Common myeloid progenitor, CD34-positive (primary cell): Measurements from ENCODE around the gene PLEKHH3.

Experiments used
- CTCF ChIA-PET: fragments of 350-600 bp; sonication (Branson Sonifier 250); formaldehyde crosslinking; loops from one replicate; lab custom pipeline; 2021; ENCODE audit warnings: antibody characterized with exemption; lab: Charles Lee
- POLR2A ChIA-PET: fragments of 350-600 bp; sonication (Branson Sonifier 250); formaldehyde crosslinking; loops from one replicate; lab custom pipeline; 2021; ENCODE audit warnings: antibody characterized with exemption; lab: Charles Lee
- DNase-seq, 3 donors: peaks; one replicate each; pipeline versions ENCODE4 v3.0.0 to v3.0.0-alpha.2; 2013
- H3K27ac ChIP-seq, 2 experiments: 1 replicate in 1 of 2; 2 replicates in 1 of 2; pipeline ENCODE4 v1.7.0; 2013; ENCODE audit warnings: inconsistent platforms in 2 of 2, low read length in 2 of 2, mild to moderate bottlenecking in 2 of 2, low read depth in 1 of 2, moderate library complexity in 1 of 2; ENCODE audit not compliant: severe bottlenecking in 2 of 2, insufficient read depth in 1 of 2, poor library complexity in 1 of 2
- H3K27me3 ChIP-seq, 5 experiments: replicated peaks in 2 of 5; 1 replicate in 3 of 5; 2 replicates in 2 of 5; pipeline versions ENCODE4 v1.6.1 to v1.7.0; 2013; ENCODE audit warnings: low read length in 4 of 5, mild to moderate bottlenecking in 2 of 5, moderate library complexity in 2 of 5, inconsistent platforms in 1 of 5; ENCODE audit not compliant: insufficient read depth in 5 of 5, control insufficient read depth in 4 of 5
- H3K36me3 ChIP-seq, 4 experiments: 1 replicate in 2 of 4; 2 replicates in 2 of 4; pipeline versions ENCODE4 v1.6.1 to v1.7.0; 2013; ENCODE audit warnings: low read length in 3 of 4, control low read depth in 1 of 4, mild to moderate bottlenecking in 1 of 4; ENCODE audit not compliant: control insufficient read depth in 4 of 4, insufficient read depth in 4 of 4
- H3K4me1 ChIP-seq, 4 experiments: 1 replicate in 3 of 4; 2 replicates in 1 of 4; pipeline versions ENCODE4 v1.6.1 to v1.7.1; 2013; ENCODE audit warnings: low read length in 3 of 4, mild to moderate bottlenecking in 3 of 4, control low read depth in 1 of 4, inconsistent platforms in 1 of 4, moderate library complexity in 1 of 4; ENCODE audit not compliant: control insufficient read depth in 4 of 4, insufficient read depth in 4 of 4; ENCODE audit errors: control extremely low read depth in 1 of 4
- H3K4me3 ChIP-seq, 7 experiments: 1 replicate in 4 of 7; 2 replicates in 3 of 7; pipeline versions ENCODE4 v1.5.1 to v1.7.0; 2013; ENCODE audit warnings: mild to moderate bottlenecking in 7 of 7, low read length in 6 of 7, moderate library complexity in 6 of 7, inconsistent platforms in 2 of 7, low read depth in 2 of 7, control low read depth in 1 of 7; ENCODE audit not compliant: insufficient read depth in 4 of 7, control insufficient read depth in 1 of 7; ENCODE audit errors: extremely low read depth in 1 of 7
- H3K9me3 ChIP-seq, 5 experiments: 1 replicate in 4 of 5; 2 replicates in 1 of 5; pipeline versions ENCODE4 v1.6.1 to v1.7.1; 2013; ENCODE audit warnings: low read length in 4 of 5, mild to moderate bottlenecking in 2 of 5, inconsistent platforms in 1 of 5, low read depth in 1 of 5, moderate library complexity in 1 of 5; ENCODE audit not compliant: control insufficient read depth in 4 of 5, insufficient read depth in 2 of 5; ENCODE audit errors: control extremely low read depth in 1 of 5
- WGBS: methylation state at CpG from one replicate; pipeline ENCODE4 v1.1.5; 2013; ENCODE audit not compliant: insufficient coverage; 5-methylcytosine and 5-hydroxymethylcytosine counted together

PLEKHH3 gene

DNA sequence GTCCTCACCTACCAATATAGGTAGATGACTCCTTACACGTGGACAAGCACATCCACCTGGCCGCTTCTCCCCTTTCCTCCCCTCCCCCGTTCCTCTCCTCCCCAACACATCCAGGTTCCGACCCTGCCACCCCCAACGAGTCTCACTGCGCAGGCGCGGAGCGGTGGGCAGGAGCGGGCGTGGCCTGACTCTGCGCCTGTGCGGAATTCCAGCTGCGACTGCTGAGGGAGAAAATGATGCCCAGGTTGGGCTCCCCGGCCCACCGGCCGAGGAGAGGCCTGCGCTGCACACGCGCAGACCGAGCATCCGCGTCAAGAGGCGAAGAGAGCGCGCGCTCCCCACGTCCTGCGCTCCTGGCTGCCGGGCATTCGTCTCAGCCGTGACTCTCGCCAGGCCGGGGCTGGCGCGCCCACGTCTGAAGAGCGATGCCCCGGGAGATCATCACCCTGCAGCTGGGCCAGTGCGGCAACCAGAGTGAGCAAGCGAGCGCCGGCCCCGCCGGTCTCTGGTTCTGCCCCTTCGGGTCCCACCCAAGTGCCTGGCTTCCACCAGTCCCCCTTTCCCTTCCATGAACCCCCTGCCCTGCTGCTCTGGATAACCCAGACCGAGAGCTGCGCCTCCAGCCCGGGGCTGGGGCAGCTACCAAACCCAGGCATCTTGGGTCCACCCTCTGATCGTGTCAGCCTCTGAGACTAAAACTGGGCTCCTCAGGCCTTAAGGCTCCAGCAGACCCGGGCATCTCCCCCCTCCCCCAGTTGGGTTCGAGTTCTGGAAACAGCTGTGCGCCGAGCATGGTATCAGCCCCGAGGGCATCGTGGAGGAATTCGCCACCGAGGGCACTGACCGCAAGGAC, 17.5 kb downstream of the PLEKHH3 start, which contains the start of gene TUBG2:
TUBG2 (plus strand) TSS at position 206 of the 853 bp plus-strand sequence; CDS start at position 426, 220 bp downstream.
- ChIA-PET POLR2A (interaction anchor here (1.0 kb wide), 1 partner anchor 17 kb away, joined by 3 read pairs; the partner anchor contains the start of gene PLEKHH3), CTCF (interaction anchor here (1.2 kb wide), 2 partner anchors 10 to 21 kb away, joined by 3 read pairs; no protein-coding TSS in a partner anchor)
- H3K27me3 ChIP-seq = peaks cover 0 to 2% (median 0%) of the 10 kb centered on the region in 5 experiments
- peak within 1 kb of the TSS; percentile 50 to 84 (median 72) for H3K4me3 ChIP-seq
- peaks cover 0 to 2% (median 0%) of the 10 kb centered on the region in 5 experiments for H3K9me3 ChIP-seq
- H3K36me3 ChIP-seq = peaks cover 0 to 5% (median 0%) of the 10 kb centered on the region in 4 experiments
- WGBS = 2% methylated on average over 32 of the region's 59 CpGs
- peaks cover 0 to 20% (median 14%) of the 10 kb centered on the region in 4 experiments for H3K4me1 ChIP-seq
- H3K27ac ChIP-seq = no peak within 1 kb of the TSS
- peak in 2 of 3 donors; percentile 65 to 66 for DNase-seq

DNA sequence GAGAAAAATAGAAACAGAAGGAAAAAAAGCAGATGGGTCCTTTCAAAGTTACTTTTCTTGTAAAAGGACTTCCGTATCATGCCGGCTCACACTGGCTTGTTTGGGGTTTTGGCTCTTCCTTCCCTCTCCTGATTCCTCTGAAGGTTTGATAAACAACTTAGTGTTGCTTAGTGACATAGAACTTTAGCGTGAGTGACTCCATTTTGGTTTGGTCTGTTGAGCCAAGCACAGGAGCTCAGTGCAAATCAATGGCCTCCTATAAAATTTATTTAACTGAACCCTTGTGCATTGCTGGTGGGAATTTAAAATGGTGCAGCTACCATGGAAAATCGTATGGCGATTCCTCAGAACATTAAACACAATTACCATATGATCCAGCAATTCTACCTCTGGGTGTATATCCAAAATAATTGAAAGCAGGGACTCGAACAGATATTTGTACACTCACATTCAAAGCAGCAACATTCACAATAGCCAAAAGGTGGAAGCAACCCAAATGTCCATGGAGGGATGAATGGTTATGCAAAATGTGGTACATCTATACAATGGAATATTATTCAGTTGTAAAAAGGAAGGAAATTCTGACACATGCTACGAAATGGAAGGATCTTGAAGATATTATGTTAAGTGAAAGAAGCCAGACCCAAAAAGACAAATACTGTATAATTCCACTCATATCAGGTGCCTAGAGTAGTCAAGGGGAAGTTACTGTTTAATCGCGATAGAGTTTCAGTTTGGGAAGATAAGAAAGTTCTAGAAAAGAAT, 18.8 kb downstream of the PLEKHH3 start:
- ChIA-PET POLR2A (no interaction called here), CTCF (no interaction called here)
- H3K9me3 ChIP-seq = peaks cover 0 to 2% (median 0%) of the 10 kb centered on the region in 5 experiments
- no peak overlapping the region for H3K27ac ChIP-seq
- peak in 1 of 3 donors; percentile 42 for DNase-seq
- 90% methylated on average over 4 of the region's 9 CpGs for WGBS
- H3K27me3 ChIP-seq = peaks cover 0 to 14% (median 3%) of the 10 kb centered on the region in 5 experiments
- peaks cover 0 to 2% (median 0%) of the 10 kb centered on the region in 4 experiments for H3K36me3 ChIP-seq
- H3K4me3 ChIP-seq = no peak overlapping the region
- H3K4me1 ChIP-seq = peaks cover 0 to 25% (median 17%) of the 10 kb centered on the region in 4 experiments

DNA sequence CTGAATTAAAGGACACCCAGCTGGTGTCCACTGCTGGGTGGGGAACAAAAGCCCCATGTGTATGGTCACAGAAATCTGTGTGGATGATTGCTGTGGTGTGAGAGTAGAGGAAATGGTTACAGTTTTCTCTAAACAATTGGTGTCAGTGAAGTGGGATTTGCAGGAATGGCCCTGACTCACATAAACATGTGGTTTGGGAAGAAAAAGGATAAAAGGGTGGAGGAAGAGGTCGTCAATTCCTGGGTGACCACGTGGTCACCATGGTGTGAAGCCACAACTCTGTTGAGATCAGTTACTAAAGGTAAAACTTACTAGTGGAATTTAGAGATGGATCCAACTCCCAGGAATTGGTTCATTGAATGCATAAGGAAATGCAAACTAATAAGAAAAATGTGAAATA, 21.3 kb downstream of the PLEKHH3 start:
- ChIA-PET CTCF (interaction anchor here (1.5 to 1.6 kb wide), 2 partner anchors 18 kb away, joined by 4 to 5 read pairs; no protein-coding TSS in a partner anchor), POLR2A (interaction anchor here (0.6 kb wide), 1 partner anchor 29 kb away, joined by 6 read pairs; no protein-coding TSS in a partner anchor)
- H3K36me3 ChIP-seq = no peaks in the 10 kb centered on the region
- peaks cover 0 to 2% (median 0%) of the 10 kb centered on the region in 5 experiments for H3K9me3 ChIP-seq
- peaks cover 0 to 24% (median 17%) of the 10 kb centered on the region in 4 experiments for H3K4me1 ChIP-seq
- 79% methylated on average over 2 of the region's 2 CpGs for WGBS
- H3K27ac ChIP-seq = no peak overlapping the region
- DNase-seq = no peak
- H3K4me3 ChIP-seq = no peak overlapping the region
- peaks cover 0 to 14% (median 3%) of the 10 kb centered on the region in 5 experiments for H3K27me3 ChIP-seq

DNA sequence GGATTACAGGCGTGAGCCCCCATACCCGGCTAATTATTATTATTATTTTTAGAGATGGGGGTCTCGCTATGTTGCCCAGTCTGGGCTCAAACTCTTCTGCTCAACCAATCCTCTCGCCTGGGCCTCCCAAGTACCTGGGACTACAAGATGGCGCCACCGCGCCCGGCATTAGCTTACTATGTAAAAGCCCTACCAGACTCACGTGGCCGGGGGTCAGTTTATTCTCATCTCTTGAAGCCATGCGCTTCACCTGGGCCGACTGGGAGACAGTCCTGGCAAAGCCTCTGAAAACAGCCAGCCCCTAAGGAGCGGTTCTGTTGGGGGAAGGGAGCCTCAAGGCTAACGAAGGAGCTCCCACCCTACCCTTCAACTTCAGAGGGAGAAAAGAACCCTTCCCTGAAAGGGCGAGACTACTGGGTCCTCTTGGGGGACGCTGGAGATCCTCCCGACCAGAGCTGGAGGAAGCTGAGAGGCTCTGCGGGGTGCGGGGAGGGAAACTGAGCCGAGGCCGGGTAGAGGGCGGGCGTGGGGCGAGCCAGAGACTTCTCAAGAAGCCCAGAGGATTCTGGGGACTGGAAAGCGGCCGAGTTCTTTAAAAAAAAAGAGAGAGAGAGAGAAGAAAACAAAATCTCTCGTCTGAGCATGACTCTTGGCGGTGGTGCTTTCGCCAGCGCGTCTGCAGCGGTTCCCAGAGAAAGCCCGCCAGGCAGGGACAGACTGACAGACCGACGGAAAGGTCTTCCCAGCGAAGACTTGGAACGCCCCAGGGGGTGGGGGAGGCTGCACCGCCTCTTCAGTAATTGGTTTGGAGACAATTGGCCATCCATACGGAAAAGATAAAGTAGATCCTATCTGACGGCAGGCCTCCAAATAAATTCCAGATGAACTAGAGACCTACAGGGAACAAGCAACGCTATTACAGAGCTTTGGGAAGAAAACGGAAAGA, 23.3 kb downstream of the PLEKHH3 start:
- H3K36me3 ChIP-seq = no peaks in the 10 kb centered on the region
- WGBS = 19% methylated on average over 30 of the region's 42 CpGs
- DNase-seq = no peak
- peaks cover 0 to 2% (median 0%) of the 10 kb centered on the region in 5 experiments for H3K9me3 ChIP-seq
- H3K27me3 ChIP-seq = peaks cover 0 to 14% (median 3%) of the 10 kb centered on the region in 5 experiments
- ChIA-PET POLR2A (interaction anchor here (0.6 kb wide), 2 partner anchors 9 to 56 kb away, joined by 3 to 5 read pairs; no protein-coding TSS in a partner anchor), CTCF (interaction anchor here (2.0 kb wide), 1 partner anchor 9 kb away, joined by 4 read pairs; no protein-coding TSS in a partner anchor)
- H3K27ac ChIP-seq = no peak overlapping the region
- H3K4me3 ChIP-seq = peak overlapping the region in 4 of 7 experiments; percentile 29 to 61 (median 56)
- H3K4me1 ChIP-seq = peaks cover 0 to 9% (median 5%) of the 10 kb centered on the region in 4 experiments

DNA sequence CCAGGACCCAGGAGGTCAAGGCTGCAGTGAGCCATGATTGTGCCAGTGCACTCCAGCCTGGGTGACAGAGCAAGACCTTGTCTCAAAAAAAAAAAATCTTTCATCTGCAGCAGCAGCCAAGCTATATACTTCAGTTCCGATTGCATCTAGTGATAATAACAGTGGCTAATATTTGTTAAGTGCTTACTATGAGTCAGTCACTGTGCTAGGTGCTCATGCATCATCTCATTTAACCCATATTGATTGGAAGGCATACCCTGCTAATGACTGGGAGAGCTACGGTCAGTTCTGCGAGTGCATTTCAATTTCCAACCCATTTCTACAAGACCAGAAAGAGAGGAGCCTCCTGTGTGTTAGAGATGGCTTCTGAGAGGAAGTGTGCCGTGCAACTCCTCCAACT, 25.4 kb downstream of the PLEKHH3 start:
- Histone ChIP-seq H3K27ac (no peak overlapping the region), H3K9me3 (no peaks in the 10 kb centered on the region), H3K27me3 (peaks cover 0 to 17% (median 3%) of the 10 kb centered on the region in 5 experiments), H3K4me1 (peaks cover 0 to 6% (median 4%) of the 10 kb centered on the region in 4 experiments), H3K36me3 (no peaks in the 10 kb centered on the region), H3K4me3 (no peak overlapping the region)
- 90% methylated on average over 2 of the region's 4 CpGs for WGBS
- POLR2A ChIA-PET = interaction anchor here (0.6 kb wide), 1 partner anchor 50 kb away, joined by 3 read pairs; no protein-coding TSS in a partner anchor
- no peak for DNase-seq
- CTCF ChIA-PET = interaction anchor here (1.0 kb wide), 1 partner anchor 21 kb away, joined by 3 read pairs; no protein-coding TSS in a partner anchor
